NT2/D1 (cell line): ENCODE measurements around the gene ZSCAN10.

Experiments used
- DNase-seq: peaks from one replicate; pipeline ENCODE4 v3.0.0-alpha.2; 2011; ENCODE audit warnings: low read depth, low spot score
- H3K27me3 ChIP-seq: 2 replicates; pipeline ENCODE4 v1.6.0; 2011; ENCODE audit warnings: mild to moderate bottlenecking; ENCODE audit not compliant: insufficient read length, insufficient read depth
- H3K36me3 ChIP-seq: 2 replicates; pipeline ENCODE4 v1.6.1; 2011; ENCODE audit warnings: mild to moderate bottlenecking, low read length, mixed read lengths; ENCODE audit not compliant: insufficient read depth, insufficient read length
- H3K4me1 ChIP-seq: 2 replicates; pipeline ENCODE4 v1.5.1; 2011; ENCODE audit not compliant: insufficient read depth, insufficient read length
- H3K4me3 ChIP-seq: 2 replicates; pipeline ENCODE4 v1.5.1; 2011; ENCODE audit warnings: low read depth; ENCODE audit not compliant: insufficient read length
- H3K9ac ChIP-seq: 2 replicates; pipeline ENCODE4 v1.6.0; 2011; ENCODE audit warnings: low read depth; ENCODE audit not compliant: insufficient read length
- H3K9me3 ChIP-seq: 2 replicates; pipeline ENCODE4 v1.5.1; 2011; ENCODE audit warnings: mild to moderate bottlenecking, low read length; ENCODE audit not compliant: insufficient read depth
- SUZ12 ChIP-seq: IDR thresholded peaks from 2 replicates; pipeline ENCODE4 v1.6.1; 2011; ENCODE audit not compliant: insufficient read length, insufficient read depth; ENCODE audit errors: extremely low read depth
- YY1 ChIP-seq: IDR thresholded peaks from 2 replicates; pipeline ENCODE4 v1.6.1; 2011; ENCODE audit not compliant: insufficient read length, insufficient read depth
- ZNF274 ChIP-seq: IDR thresholded peaks from 2 replicates; pipeline ENCODE4 v1.6.1; 2011; ENCODE audit warnings: mild to moderate bottlenecking, low read depth, low read length

ZSCAN10 gene

DNA sequence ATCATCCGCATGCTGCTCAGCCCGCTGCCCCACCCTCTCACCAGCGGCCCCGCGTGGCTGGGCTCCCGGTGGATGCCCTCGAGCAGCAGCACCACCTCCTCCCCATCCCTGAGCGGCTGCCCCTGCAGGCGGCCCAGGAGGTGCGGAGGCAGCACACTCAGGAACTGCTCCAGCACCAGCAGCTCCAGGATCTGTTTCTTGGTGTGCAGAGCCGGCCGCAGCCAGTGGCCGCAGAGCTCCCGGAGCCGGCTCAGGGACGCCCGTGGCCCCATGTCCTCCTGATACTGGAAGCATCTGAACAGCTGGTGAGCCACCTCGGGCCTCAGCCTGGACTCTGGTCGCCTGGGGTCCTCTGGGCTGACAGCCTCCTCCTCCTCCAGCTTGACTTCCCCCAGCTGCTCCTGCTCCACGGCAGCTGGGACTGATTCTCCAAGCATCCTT, 6.6 kb downstream of the ZSCAN10 start:
- peaks cover 41% of the 10 kb centered on the region for H3K36me3 ChIP-seq

DNA sequence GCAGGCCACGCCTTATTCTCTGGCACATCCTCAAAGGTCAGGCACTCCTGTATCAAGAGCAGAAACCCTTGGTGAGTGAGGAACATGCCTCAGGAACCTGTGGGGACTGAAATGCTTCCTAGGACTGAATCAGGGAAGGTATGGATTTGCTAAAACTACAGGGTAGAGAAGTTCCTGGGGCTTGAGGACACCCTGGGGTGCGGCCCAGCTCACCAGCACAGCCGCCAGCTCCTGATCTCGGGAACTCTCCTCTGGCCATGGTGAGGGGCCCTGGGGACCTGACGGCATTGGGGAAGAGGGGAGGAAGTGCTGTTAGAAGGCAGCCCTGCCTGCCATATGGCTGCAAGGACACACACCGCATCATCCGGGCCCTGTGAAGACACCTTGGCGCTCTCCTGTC, 7.5 kb downstream of the ZSCAN10 start:
- Histone ChIP-seq H3K9me3 (no peaks in the 10 kb centered on the region), H3K9ac (peak overlapping the region; percentile 6), H3K27me3 (no peaks in the 10 kb centered on the region), H3K36me3 (peaks cover 41% of the 10 kb centered on the region), H3K4me3 (no peak overlapping the region), H3K4me1 (peaks cover 36% of the 10 kb centered on the region)
- DNase-seq, result no peak
- TF ChIP-seq YY1, result no peak
- no peak for TF ChIP-seq SUZ12
- no peak for TF ChIP-seq ZNF274

More for the DNA sequence above, 6.6 kb downstream of the ZSCAN10 start:
- Histone ChIP-seq H3K27me3 (no peaks in the 10 kb centered on the region), H3K4me3 (no peak overlapping the region), H3K4me1 (peaks cover 30% of the 10 kb centered on the region), H3K9me3 (no peaks in the 10 kb centered on the region), H3K9ac (no peak overlapping the region)
- DNase-seq, result no peak
- TF ChIP-seq SUZ12, result no peak
- no peak for TF ChIP-seq ZNF274
- no peak for TF ChIP-seq YY1

DNA sequence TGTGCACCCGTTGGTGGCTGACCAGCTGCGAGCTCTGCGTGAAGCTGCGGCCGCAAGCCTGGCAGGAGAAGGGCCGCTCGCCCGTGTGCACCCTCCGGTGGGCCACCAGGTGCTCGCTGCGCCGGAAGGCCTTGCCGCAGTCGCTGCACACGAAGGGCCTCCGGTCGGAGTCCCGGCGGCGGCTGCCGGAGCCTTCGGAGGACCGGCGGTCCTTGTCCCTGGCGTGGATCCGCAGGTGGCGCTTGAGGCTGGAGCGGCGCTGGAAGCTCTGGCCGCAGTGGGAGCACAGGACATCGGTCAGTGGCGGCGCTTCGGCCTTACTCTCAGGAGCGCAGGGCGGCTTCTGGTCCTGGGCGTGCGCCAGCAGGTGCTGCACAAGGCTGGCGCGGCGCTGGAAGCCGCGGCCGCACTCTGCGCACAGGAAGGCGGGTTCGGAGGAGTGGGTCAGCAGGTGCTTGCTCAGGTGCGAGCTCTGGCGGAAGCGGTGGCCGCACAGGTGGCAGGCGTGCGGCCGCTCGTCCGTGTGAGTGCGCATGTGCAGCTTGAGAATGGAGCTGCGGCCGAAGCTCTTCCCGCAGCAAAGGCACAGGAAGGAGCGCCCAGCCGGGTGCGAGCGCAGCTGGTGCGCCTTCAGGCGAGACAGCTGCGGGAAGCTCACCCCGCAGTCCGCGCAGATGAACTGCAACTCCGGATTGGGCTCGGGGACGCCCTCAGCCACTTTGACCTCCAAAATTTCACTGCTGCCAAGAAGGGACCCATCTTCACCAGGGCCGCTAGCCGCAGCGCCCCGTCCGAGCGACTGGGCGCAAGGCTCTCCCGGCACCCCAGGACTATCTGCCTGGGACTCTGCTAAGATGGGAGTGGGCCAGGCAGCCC, 9.1 kb downstream of the ZSCAN10 start:
- peaks cover 41% of the 10 kb centered on the region for H3K36me3 ChIP-seq

DNA sequence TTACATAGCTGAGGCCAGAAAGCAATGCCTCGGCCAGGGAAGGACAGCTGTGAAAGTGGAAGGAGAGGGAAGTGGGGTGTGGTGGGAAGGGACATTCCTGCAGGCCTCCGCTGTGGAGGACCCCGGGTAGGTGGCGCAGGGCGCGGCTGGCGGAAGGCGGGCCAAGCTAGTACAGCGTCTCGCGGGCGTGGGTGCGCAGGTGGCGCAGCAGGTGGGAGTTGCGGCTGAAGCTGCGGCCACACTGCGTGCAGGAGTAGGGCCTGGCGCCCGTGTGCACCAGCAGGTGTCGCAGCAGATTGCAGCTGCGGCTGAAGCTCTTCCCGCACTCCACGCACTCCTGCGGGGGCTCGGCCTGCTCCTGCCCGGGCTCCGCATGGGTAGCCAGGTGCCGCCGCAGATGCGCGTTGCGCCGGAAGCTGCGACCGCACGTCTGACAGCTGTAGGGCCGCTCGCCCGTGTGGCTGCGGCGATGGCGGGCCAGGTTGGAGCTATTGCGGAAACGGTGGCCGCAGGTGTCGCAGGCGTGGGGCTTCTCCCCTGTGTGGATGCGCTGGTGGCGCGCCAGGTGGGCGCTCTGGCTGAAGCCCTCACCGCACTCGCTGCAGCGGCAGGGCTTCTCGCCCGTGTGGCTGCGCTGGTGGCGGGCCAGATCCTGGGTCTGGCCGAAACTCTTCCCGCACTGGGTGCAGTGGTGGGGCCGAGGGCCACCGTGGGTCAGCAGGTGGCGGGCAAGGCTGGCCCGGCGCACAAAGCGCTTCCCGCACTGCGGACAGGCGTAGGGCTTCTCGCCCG, 10.0 kb downstream of the ZSCAN10 start:
- H3K9ac ChIP-seq, result peak overlapping the region; percentile 25
- H3K4me3 ChIP-seq, result no peak overlapping the region
- peaks cover 39% of the 10 kb centered on the region for H3K36me3 ChIP-seq
- H3K4me1 ChIP-seq, result peaks cover 29% of the 10 kb centered on the region
- H3K27me3 ChIP-seq, result no peaks in the 10 kb centered on the region
- H3K9me3 ChIP-seq, result no peaks in the 10 kb centered on the region
- no peak for DNase-seq
- no peak for TF ChIP-seq ZNF274
- TF ChIP-seq YY1, result no peak
- TF ChIP-seq SUZ12, result no peak

More for the DNA sequence above, 9.1 kb downstream of the ZSCAN10 start:
- DNase-seq, result no peak
- H3K9me3 ChIP-seq, result no peaks in the 10 kb centered on the region
- TF ChIP-seq YY1, result no peak
- TF ChIP-seq SUZ12, result no peak
- no peak for TF ChIP-seq ZNF274
- no peak overlapping the region for H3K9ac ChIP-seq
- H3K4me1 ChIP-seq, result peaks cover 29% of the 10 kb centered on the region
- H3K4me3 ChIP-seq, result no peak overlapping the region
- no peaks in the 10 kb centered on the region for H3K27me3 ChIP-seq

DNA sequence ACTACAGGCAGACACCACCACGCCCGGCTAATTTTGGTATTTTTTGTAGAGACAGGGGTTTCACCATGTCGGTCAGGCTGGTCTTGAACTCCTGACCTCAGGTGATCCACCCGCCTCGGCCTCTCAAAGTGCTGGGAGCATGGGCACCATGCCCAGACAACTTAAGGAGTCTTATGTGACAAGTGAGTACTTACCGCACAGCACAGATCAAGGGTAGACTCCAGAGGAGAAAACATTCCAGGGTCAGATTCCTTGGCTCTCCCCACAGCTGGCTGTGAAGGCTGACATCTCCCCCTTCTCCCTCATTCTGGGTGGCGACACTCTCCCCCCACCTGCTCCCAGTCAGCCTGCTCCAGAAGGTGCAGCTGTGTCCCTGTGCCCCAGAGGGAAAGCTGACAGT, 10.6 kb downstream of the ZSCAN10 start:
- H3K4me1 ChIP-seq, result peaks cover 31% of the 10 kb centered on the region
- no peak overlapping the region for H3K4me3 ChIP-seq
- no peaks in the 10 kb centered on the region for H3K9me3 ChIP-seq
- peaks cover 39% of the 10 kb centered on the region for H3K36me3 ChIP-seq
- H3K27me3 ChIP-seq, result no peaks in the 10 kb centered on the region
- TF ChIP-seq ZNF274, result no peak
- TF ChIP-seq YY1, result no peak
- TF ChIP-seq SUZ12, result no peak
- no peak for DNase-seq
- no peak overlapping the region for H3K9ac ChIP-seq

DNA sequence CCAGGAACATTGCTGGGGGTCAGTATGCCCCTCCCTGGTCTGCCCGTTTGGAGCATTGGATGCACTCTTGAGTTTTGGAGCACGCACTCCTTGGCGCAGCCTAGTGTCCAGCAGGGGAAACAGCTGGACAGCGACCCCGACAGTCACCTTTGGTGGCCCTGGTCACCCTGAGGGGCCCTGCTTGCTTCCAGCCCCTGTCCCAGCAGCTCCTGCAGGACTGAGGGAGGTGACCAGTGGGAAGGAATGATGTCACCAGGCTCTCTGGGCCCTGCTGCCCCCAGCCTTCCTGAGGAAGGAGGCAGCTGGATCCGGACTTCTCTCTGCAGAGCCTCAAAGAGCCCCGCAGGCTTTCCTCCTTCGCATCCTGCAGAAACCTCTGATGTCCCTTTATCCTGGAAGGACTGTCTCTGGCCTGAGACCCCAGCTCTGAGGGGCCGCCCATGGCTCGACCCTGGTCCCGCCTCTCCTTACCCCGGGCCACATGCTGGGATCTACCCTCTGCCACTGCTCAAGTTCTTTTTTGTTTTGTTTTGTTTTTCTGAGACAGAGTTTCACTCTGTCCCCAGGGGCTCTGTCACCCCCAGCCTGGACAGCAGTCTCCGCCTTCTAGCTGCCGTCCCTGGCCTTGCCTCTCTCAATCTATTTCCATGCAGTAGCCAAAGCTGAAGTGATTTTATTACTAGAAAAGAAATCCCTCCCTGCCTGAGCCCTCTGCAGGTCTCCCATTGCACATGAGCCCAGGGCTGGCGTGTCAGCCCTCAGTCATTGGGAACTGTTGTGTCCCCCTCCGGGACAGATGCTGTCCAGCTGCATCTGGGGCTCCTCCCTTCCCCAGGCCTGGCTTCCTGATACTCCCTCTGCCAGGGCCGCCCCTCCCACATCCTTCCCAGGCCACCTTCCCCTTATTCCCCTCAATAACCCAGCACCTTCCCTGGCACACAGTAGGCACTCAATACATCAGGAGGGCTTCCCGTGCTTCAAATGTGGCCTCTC, 11.6 kb downstream of the ZSCAN10 start:
- Histone ChIP-seq H3K36me3 (peaks cover 36% of the 10 kb centered on the region), H3K9me3 (no peaks in the 10 kb centered on the region), H3K4me1 (peaks cover 27% of the 10 kb centered on the region), H3K9ac (peak overlapping the region; percentile 57), H3K27me3 (no peaks in the 10 kb centered on the region), H3K4me3 (no peak overlapping the region)
- DNase-seq, result no peak
- TF ChIP-seq YY1 (no peak), SUZ12 (no peak), ZNF274 (no peak)
